KOPT-K1 (cell line): ENCODE measurements around the gene ZNF407.

Experiments used
- H3K27ac ChIP-seq: fragments of 200-600 bp; sonication (generic); 2 replicates; pipeline ENCODE4 v1.5.1; 2016; ENCODE audit warnings: antibody characterized with exemption, mild to moderate bottlenecking, low read depth, low read length; ENCODE audit not compliant: poor library complexity, severe bottlenecking
- H3K36me3 ChIP-seq: fragments of 200-600 bp; sonication (generic); 2 replicates; pipeline ENCODE4 v1.5.1; 2017; ENCODE audit warnings: antibody characterized with exemption, mild to moderate bottlenecking, low read length, moderate library complexity; ENCODE audit not compliant: insufficient read depth
- H3K9me3 ChIP-seq: fragments of 200-600 bp; sonication (generic); 2 replicates; pipeline ENCODE4 v1.5.1; 2017; ENCODE audit warnings: antibody characterized with exemption, low read length, mild to moderate bottlenecking; ENCODE audit not compliant: insufficient read depth, poor library complexity, severe bottlenecking

Gene ZNF407

GRCh38 chr18:74733598-74733997 lies 135.9 kb downstream of the ZNF407 start:
- Histone ChIP-seq H3K27ac (no peak overlapping the region), H3K9me3 (no peaks in the 10 kb centered on the region), H3K36me3 (no peaks in the 10 kb centered on the region)

GRCh38 chr18:74734013-74734444 lies 136.4 kb downstream of the ZNF407 start:
- H3K9me3 ChIP-seq = no peaks in the 10 kb centered on the region
- no peaks in the 10 kb centered on the region for H3K36me3 ChIP-seq
- H3K27ac ChIP-seq = no peak overlapping the region

GRCh38 chr18:74739926-74740325 lies 142.3 kb downstream of the ZNF407 start:
- Histone ChIP-seq H3K9me3 (no peaks in the 10 kb centered on the region), H3K27ac (no peak overlapping the region), H3K36me3 (no peaks in the 10 kb centered on the region)

GRCh38 chr18:74742573-74743243 lies 145.0 kb downstream of the ZNF407 start:
- H3K27ac ChIP-seq = no peak overlapping the region

GRCh38 chr18:74745633-74746403 lies 148.1 kb downstream of the ZNF407 start:
- no peaks in the 10 kb centered on the region for H3K9me3 ChIP-seq
- H3K27ac ChIP-seq = no peak overlapping the region
- H3K36me3 ChIP-seq = no peaks in the 10 kb centered on the region

More at GRCh38 chr18:74742573-74743243, 145.0 kb downstream of the ZNF407 start:
- no peaks in the 10 kb centered on the region for H3K36me3 ChIP-seq
- no peaks in the 10 kb centered on the region for H3K9me3 ChIP-seq

- Histone ChIP-seq H3K27ac (no peak overlapping the region), H3K36me3 (no peaks in the 10 kb centered on the region), H3K9me3 (peaks cover 6% of the 10 kb centered on the region)
These were observed 151.1 kb downstream of the ZNF407 start for GRCh38 chr18:74748809-74749208.

GRCh38 chr18:74758995-74759394 lies 161.3 kb downstream of the ZNF407 start:
- Histone ChIP-seq H3K36me3 (no peaks in the 10 kb centered on the region), H3K27ac (no peak overlapping the region), H3K9me3 (peaks cover 16% of the 10 kb centered on the region)

GRCh38 chr18:74760026-74760425 lies 162.4 kb downstream of the ZNF407 start:
- no peak overlapping the region for H3K27ac ChIP-seq
- peaks cover 19% of the 10 kb centered on the region for H3K9me3 ChIP-seq

GRCh38 chr18:74760436-74760835 lies 162.8 kb downstream of the ZNF407 start:
- Histone ChIP-seq H3K27ac (no peak overlapping the region), H3K9me3 (peaks cover 19% of the 10 kb centered on the region), H3K36me3 (no peaks in the 10 kb centered on the region)

More at GRCh38 chr18:74760026-74760425, 162.4 kb downstream of the ZNF407 start:
- H3K36me3 ChIP-seq = no peaks in the 10 kb centered on the region

GRCh38 chr18:74766251-74766650 lies 168.6 kb downstream of the ZNF407 start:
- H3K36me3 ChIP-seq = no peaks in the 10 kb centered on the region
- H3K27ac ChIP-seq = no peak overlapping the region
- peaks cover 4% of the 10 kb centered on the region for H3K9me3 ChIP-seq

GRCh38 chr18:74768096-74768495 lies 170.4 kb downstream of the ZNF407 start:
- no peaks in the 10 kb centered on the region for H3K36me3 ChIP-seq
- no peak overlapping the region for H3K27ac ChIP-seq
- H3K9me3 ChIP-seq = peaks cover 4% of the 10 kb centered on the region

- H3K27ac ChIP-seq = no peak overlapping the region
- H3K36me3 ChIP-seq = no peaks in the 10 kb centered on the region
- H3K9me3 ChIP-seq = no peaks in the 10 kb centered on the region
These were observed 175.5 kb downstream of the ZNF407 start for GRCh38 chr18:74773171-74773624.

- H3K36me3 ChIP-seq = no peaks in the 10 kb centered on the region
- H3K9me3 ChIP-seq = no peaks in the 10 kb centered on the region
- H3K27ac ChIP-seq = no peak overlapping the region
These were observed 176.8 kb downstream of the ZNF407 start for GRCh38 chr18:74774486-74774885.

- H3K9me3 ChIP-seq = no peaks in the 10 kb centered on the region
- H3K27ac ChIP-seq = no peak overlapping the region
- no peaks in the 10 kb centered on the region for H3K36me3 ChIP-seq
These were observed 177.6 kb downstream of the ZNF407 start for GRCh38 chr18:74775239-74775638.

GRCh38 chr18:74778191-74778847 lies 180.6 kb downstream of the ZNF407 start:
- no peak overlapping the region for H3K27ac ChIP-seq
- H3K36me3 ChIP-seq = no peaks in the 10 kb centered on the region
- H3K9me3 ChIP-seq = no peaks in the 10 kb centered on the region
